Measurements from ENCODE around the gene ARHGAP19.

The ARHGAP19 gene

DNA sequence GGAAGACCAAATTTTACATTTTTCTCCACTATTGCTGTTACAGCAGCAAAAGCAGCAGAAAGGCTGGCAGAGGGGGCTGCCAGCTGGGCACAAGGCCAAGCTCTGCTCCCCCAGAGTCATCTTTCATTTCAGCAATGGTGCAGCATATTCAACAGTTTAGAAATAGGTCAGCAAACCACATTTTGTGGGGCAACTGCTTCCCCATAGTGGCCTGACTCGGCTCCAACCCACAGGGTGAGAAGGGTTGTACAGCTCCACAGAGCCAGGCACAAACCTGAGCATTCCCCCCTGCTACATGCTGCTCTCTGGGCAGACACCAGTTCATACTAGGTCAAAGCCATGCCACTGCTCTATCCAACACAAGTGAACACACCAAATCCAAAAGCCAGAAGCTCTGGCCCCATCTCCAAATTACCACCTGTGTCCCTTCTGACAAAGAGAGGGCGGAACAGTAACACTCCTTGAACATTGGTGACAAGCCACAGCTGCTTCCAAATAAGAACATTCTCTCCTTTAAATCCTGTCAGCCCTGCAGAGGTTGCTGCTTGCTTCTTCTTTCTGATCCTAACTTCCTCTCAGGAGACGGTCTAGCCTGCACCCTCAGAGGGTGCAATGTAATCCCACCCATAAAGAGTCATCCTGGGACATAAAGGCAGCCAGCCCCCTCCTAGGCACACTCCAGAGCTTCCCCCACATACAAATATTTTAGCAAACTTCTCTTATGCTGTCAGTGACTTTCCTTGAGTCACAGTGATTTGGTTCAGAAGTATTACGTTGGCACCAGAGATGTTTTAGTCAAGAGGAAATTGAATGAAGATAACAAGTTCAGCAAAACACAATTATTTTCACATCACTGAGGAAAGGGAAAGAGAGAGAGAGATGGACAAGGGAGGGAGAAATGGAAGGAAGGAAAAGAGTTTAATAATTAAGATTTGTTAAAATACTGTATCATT is 67.7 kb downstream of the ARHGAP19 start:
- 0 out of 2 replicates have a peak, but pooled peaks cover 10% of the 10 kb centered on the region for H3K36me3 ChIP-seq (ENCODE audit: low read length)
- no peak for TF ChIP-seq EZH2phosphoT487 (conservative IDR thresholded peaks at IDR 0.05; ENCODE audit: low read length)
- TF ChIP-seq, protein P1, sequence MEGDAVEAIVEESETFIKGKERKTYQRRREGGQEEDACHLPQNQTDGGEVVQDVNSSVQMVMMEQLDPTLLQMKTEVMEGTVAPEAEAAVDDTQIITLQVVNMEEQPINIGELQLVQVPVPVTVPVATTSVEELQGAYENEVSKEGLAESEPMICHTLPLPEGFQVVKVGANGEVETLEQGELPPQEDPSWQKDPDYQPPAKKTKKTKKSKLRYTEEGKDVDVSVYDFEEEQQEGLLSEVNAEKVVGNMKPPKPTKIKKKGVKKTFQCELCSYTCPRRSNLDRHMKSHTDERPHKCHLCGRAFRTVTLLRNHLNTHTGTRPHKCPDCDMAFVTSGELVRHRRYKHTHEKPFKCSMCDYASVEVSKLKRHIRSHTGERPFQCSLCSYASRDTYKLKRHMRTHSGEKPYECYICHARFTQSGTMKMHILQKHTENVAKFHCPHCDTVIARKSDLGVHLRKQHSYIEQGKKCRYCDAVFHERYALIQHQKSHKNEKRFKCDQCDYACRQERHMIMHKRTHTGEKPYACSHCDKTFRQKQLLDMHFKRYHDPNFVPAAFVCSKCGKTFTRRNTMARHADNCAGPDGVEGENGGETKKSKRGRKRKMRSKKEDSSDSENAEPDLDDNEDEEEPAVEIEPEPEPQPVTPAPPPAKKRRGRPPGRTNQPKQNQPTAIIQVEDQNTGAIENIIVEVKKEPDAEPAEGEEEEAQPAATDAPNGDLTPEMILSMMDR (IDR thresholded peaks at IDR 0.05; ENCODE audit: insufficient read depth, low read length, poor library complexity, severe bottlenecking), result no peak
- H3K27me3 ChIP-seq (ENCODE audit: low read length), result no peaks in the 10 kb centered on the region
- H3K4me2 ChIP-seq (ENCODE audit: low read depth, low read length, poor library complexity, severe bottlenecking), result no peak overlapping the region
- H4K20me1 ChIP-seq (ENCODE audit: low read depth, low read length), result no peaks in the 10 kb centered on the region
- no peaks in the 10 kb centered on the region for H3F3A ChIP-seq (ENCODE audit: insufficient read depth)
- H2AFZ ChIP-seq (ENCODE audit: low read depth, low read length, severe bottlenecking), result no peak overlapping the region
- no peaks in the 10 kb centered on the region for H3K9me3 ChIP-seq (ENCODE audit: insufficient read depth, low read length)
- H3K27ac ChIP-seq (ENCODE audit: low read depth, low read length), result no peak overlapping the region
- no peaks in the 10 kb centered on the region for H3K9me2 ChIP-seq (replicated peaks; ENCODE audit: insufficient read depth, low read length)
- H3K9ac ChIP-seq (ENCODE audit: low read length), result no peak overlapping the region
- H3K79me2 ChIP-seq (ENCODE audit: insufficient read depth, low read length), result no peaks in the 10 kb centered on the region
- no peak overlapping the region for H3K4me3 ChIP-seq (ENCODE audit: insufficient read depth, low read length, poor library complexity, severe bottlenecking)

- TF ChIP-seq, protein P1 (IDR thresholded peaks at IDR 0.05; ENCODE audit: insufficient read depth, low read length, poor library complexity, severe bottlenecking), result no peak
- no peak for TF ChIP-seq EZH2phosphoT487 (conservative IDR thresholded peaks at IDR 0.05; ENCODE audit: low read length)
- Histone ChIP-seq H3K27ac (ENCODE audit: low read depth, low read length) (no peak overlapping the region), H3K79me2 (ENCODE audit: insufficient read depth, low read length) (no peaks in the 10 kb centered on the region), H3K27me3 (ENCODE audit: low read length) (no peaks in the 10 kb centered on the region), H3F3A (ENCODE audit: insufficient read depth) (no peaks in the 10 kb centered on the region), H3K4me3 (ENCODE audit: insufficient read depth, low read length, poor library complexity, severe bottlenecking) (no peak overlapping the region), H3K36me3 (ENCODE audit: low read length) (0 out of 2 replicates have a peak, but pooled peaks cover 5% of the 10 kb centered on the region), H3K9me2 (replicated peaks; ENCODE audit: insufficient read depth, low read length) (no peaks in the 10 kb centered on the region), H3K9ac (ENCODE audit: low read length) (no peak overlapping the region), H3K4me2 (ENCODE audit: low read depth, low read length, poor library complexity, severe bottlenecking) (no peak overlapping the region), H3K9me3 (ENCODE audit: insufficient read depth, low read length) (no peaks in the 10 kb centered on the region), H4K20me1 (ENCODE audit: low read depth, low read length) (no peaks in the 10 kb centered on the region), H2AFZ (ENCODE audit: low read depth, low read length, severe bottlenecking) (no peak overlapping the region)
Measured at GRCh38 chr10:97222326-97222961, 70.0 kb downstream of the ARHGAP19 start.

DNA sequence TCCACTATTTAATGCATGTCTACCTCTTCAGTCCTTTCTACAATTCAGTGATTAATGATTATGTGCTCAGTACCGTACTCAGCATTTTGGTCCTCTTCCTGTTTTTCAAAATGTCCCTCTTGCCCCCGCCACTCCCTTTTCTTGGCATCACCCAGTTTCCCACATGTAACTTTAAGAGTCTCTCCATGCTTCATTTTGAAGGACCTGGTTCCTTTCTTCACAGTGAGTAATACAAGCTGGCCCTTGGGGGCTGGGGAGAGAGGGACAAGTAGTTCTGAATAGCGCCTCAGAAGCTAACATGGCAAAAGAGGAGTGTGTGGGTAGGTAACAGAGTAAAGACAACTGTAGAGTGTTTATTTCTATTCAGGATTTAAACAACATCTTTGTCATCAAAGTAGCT is 72.1 kb downstream of the ARHGAP19 start:
- Histone ChIP-seq H3K9ac (ENCODE audit: low read length) (no peak overlapping the region), H2AFZ (ENCODE audit: low read depth, low read length, severe bottlenecking) (no peak overlapping the region)

More for the DNA sequence above, 72.1 kb downstream of the ARHGAP19 start:
- Histone ChIP-seq H3K36me3 (ENCODE audit: low read length) (no peaks in the 10 kb centered on the region), H3K27me3 (ENCODE audit: low read length) (no peaks in the 10 kb centered on the region), H3K9me2 (replicated peaks; ENCODE audit: insufficient read depth, low read length) (no peaks in the 10 kb centered on the region), H3K79me2 (ENCODE audit: insufficient read depth, low read length) (no peaks in the 10 kb centered on the region), H3K4me2 (ENCODE audit: low read depth, low read length, poor library complexity, severe bottlenecking) (no peak overlapping the region), H3K27ac (ENCODE audit: low read depth, low read length) (no peak overlapping the region), H3F3A (ENCODE audit: insufficient read depth) (no peaks in the 10 kb centered on the region), H3K4me3 (ENCODE audit: insufficient read depth, low read length, poor library complexity, severe bottlenecking) (no peak overlapping the region), H3K9me3 (ENCODE audit: insufficient read depth, low read length) (no peaks in the 10 kb centered on the region), H4K20me1 (ENCODE audit: low read depth, low read length) (no peaks in the 10 kb centered on the region)
- no peak for TF ChIP-seq EZH2phosphoT487 (conservative IDR thresholded peaks at IDR 0.05; ENCODE audit: low read length)
- TF ChIP-seq, protein P1 (IDR thresholded peaks at IDR 0.05; ENCODE audit: insufficient read depth, low read length, poor library complexity, severe bottlenecking), result no peak
